ENCODE measurements around the gene VMO1.

The VMO1 gene

GRCh38 chr17:4764595-4764994 is 21.6 kb downstream of the VMO1 start:
- no peak for DNase-seq

- DNase-seq = peak in 1 of 51 donors; percentile 15
Measured at GRCh38 chr17:4759776-4760236, 26.4 kb downstream of the VMO1 start.

GRCh38 chr17:4753392-4753791 is 32.8 kb downstream of the VMO1 start:
- DNase-seq = no peak

- no peak for DNase-seq
Measured at GRCh38 chr17:4751932-4752331, 34.2 kb downstream of the VMO1 start.

- no peak for DNase-seq
Measured at GRCh38 chr17:4750606-4751005, 35.6 kb downstream of the VMO1 start.

- no peak for DNase-seq
Measured at GRCh38 chr17:4748686-4749085, 37.5 kb downstream of the VMO1 start.

- DNase-seq = peak in 2 of 51 donors; percentile 6 to 16
Measured at GRCh38 chr17:4747847-4748246, 38.3 kb downstream of the VMO1 start.

- DNase-seq = peak in 1 of 51 donors; percentile 6
Measured at GRCh38 chr17:4744999-4745969, 40.9 kb downstream of the VMO1 start.

- no peak for DNase-seq
Measured at GRCh38 chr17:4743898-4744297, 42.3 kb downstream of the VMO1 start.

GRCh38 chr17:4743216-4743615 is 42.9 kb downstream of the VMO1 start:
- DNase-seq = no peak

GRCh38 chr17:4742629-4743028 is 43.5 kb downstream of the VMO1 start:
- no peak for DNase-seq

- DNase-seq = no peak
Measured at GRCh38 chr17:4742133-4742532, 44.0 kb downstream of the VMO1 start.

GRCh38 chr17:4741544-4741943 is 44.6 kb downstream of the VMO1 start:
- no peak for DNase-seq

GRCh38 chr17:4740584-4740983 is 45.6 kb downstream of the VMO1 start:
- DNase-seq = no peak

- no peak for DNase-seq
Measured at GRCh38 chr17:4740025-4740351, 46.2 kb downstream of the VMO1 start.

- peak in 21 of 51 donors; percentile 5 to 61 (median 26) for DNase-seq
Measured at GRCh38 chr17:4739122-4740024, 46.8 kb downstream of the VMO1 start, which contains the start of the genes CXCL16 and ZMYND15. Gene CXCL16 (minus strand): TSS chr17:4739928. CDS start chr17:4739339, 589 bp downstream. Gene ZMYND15 (plus strand): TSS chr17:4739833. CDS start chr17:4740549, 716 bp downstream.

- no peak for DNase-seq
Measured at GRCh38 chr17:4738136-4739121, 47.7 kb downstream of the VMO1 start.

- DNase-seq = peak in 5 of 51 donors; percentile 7 to 26 (median 16)
Measured at GRCh38 chr17:4735876-4736651, 50.1 kb downstream of the VMO1 start.
